GM12874 (cell line): ENCODE measurements around the gene OR9G1.

Source experiments
- TF ChIP-seq, protein P1 (sequence below): IDR thresholded peaks from 2 replicates; pipeline ENCODE4 v1.5.1; 2011; ENCODE audit warnings: low read depth, mild to moderate bottlenecking, control low read depth, low read length, moderate library complexity; ENCODE audit not compliant: insufficient read depth

Gene OR9G1

DNA sequence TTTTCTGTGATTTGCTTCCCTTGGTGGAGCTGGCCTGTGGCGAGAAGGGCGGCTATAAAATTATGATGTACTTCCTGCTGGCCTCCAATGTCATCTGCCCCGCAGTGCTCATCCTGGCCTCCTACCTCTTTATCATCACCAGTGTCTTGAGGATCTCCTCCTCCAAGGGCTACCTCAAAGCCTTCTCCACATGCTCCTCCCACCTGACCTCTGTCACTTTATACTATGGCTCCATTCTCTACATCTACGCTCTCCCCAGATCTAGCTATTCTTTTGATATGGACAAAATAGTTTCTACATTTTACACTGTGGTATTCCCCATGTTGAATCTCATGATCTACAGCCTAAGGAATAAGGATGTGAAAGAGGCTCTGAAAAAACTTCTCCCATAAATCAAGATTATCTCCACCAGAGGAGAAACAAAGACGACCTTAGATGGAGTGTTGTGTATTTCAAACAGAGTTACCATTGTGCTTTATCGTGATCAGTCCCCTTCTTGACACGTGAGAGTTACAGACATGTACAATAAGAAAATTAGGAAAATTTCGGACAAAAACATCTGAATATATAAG, 2.1 kb downstream of the OR9G1 start:
- TF ChIP-seq, protein P1, sequence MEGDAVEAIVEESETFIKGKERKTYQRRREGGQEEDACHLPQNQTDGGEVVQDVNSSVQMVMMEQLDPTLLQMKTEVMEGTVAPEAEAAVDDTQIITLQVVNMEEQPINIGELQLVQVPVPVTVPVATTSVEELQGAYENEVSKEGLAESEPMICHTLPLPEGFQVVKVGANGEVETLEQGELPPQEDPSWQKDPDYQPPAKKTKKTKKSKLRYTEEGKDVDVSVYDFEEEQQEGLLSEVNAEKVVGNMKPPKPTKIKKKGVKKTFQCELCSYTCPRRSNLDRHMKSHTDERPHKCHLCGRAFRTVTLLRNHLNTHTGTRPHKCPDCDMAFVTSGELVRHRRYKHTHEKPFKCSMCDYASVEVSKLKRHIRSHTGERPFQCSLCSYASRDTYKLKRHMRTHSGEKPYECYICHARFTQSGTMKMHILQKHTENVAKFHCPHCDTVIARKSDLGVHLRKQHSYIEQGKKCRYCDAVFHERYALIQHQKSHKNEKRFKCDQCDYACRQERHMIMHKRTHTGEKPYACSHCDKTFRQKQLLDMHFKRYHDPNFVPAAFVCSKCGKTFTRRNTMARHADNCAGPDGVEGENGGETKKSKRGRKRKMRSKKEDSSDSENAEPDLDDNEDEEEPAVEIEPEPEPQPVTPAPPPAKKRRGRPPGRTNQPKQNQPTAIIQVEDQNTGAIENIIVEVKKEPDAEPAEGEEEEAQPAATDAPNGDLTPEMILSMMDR: no peak

DNA sequence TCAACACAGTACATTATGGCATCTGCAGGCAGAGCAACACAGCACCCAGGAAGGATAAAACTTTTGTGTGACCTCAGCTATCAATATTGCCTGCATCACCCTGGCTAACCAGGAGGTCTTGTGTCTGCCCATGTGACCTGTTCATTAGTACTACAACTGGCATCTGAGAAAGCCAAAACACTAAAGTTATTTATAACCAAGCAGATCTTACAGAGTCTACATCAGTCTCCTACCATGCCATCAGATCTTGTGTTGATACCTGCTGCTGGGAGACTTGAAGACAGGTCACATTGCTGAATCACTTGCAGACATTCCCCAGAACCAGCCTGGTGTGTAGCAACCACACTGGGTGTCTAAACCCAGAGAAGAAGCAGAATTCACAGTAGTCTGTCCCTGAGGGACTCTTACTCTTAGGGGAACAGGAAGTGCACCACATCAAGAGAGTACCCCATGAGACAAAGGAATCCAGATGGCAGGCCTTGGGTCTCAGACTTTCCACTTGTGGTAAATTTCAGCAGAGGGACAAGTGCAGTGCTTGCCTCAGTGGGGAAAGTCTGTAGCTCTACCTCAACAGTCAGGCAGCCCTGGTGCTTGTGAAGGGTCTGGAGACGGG, 7.0 kb downstream of the OR9G1 start:
- TF ChIP-seq, protein P1: no peak

DNA sequence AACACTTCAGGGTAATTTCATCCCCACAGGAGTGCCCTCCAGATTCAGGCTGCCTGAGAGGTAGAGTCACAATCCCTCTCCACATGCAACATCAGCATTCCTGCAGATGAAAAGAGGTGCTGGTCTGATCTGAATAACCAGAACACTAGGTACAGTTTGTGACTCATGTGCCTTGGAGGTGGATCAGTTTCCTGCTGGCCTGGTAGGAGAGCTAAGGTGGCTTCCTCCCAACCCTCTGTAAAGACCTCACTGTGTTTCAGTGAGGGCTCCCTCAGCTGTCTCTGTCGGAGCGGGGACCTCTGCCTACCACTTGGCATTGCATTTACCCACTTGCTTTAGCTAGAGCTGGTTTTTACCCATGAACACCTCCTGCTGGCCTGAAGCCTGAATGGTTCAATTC, 7.6 kb downstream of the OR9G1 start:
- TF ChIP-seq, protein P1: no peak

DNA sequence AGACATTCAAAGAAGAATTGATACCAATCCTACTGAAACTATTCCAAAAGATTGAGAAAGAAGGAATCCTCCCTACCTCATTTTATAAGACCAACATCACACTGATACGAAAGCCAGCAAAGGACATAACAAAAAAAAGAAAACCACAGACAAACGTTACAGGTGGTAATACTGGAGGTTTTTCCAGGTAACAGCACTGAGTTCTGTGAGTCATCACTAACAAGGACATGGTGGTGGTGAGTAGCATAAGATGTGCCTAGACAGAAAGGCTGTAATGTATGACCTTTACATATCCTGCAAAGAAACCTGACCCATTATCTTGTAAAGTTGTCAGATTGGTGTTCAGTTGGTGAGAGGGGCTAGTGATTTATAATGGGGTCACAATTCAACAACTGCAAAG, 15.3 kb downstream of the OR9G1 start:
- TF ChIP-seq, protein P1: no peak

DNA sequence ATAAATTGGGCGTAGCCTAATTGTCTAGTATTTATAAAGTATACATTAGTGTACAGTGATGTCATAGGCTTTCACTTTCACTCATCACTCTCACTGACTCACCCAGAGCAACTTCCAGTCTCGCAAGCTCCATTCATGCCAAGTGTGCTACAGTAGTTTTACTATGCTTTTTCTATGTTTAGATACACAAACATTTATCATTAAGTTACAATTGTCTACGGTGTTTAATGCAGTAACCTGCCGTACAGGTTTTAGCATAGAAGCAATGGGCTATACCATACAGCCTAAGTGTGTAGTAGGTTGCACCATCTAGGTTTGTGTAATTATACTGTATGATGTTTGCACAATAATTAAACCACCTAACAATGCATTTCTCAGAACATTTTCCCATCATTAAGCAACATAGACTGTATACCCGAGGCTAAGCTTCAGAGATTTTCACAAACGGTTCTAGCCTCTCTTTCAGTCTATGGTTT, 17.5 kb downstream of the OR9G1 start:
- TF ChIP-seq, protein P1: no peak

DNA sequence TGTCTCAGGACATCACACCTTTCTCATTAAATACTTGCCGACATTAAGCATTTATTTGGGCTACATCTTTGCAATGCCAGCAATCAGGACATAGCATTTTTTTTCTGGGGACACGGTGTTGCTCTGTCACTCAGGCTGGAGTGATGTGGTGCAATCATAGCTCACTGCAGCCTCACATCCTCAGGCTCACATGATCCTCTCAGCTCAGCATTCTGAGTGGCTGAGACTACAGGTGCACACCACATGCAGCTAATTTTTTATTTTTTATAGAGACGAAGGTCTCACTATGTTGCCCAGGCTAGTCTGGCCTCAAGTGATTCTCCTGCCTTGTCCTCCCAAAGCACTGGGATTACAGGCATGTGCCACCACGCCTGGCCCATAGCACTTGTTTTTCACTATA, 21.6 kb downstream of the OR9G1 start:
- TF ChIP-seq, protein P1: no peak

DNA sequence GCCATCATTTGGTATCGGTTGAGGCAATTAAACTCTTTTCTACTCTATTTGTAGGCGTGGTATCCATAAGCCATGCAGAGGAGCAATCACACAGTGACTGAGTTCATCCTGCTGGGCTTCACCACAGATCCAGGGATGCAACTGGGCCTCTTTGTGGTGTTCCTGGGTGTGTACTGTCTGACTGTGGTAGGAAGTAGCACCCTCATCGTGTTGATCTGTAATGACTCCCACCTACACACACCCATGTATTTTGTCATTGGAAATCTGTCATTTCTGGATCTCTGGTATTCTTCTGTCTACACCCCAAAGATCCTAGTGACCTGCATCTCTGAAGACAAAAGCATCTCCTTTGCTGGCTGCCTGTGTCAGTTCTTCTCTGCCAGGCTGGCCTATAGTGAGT, 41.2 kb downstream of the OR9G1 start:
- TF ChIP-seq, protein P1: no peak
